NCI-H460 (cell line): ENCODE measurements around the gene WASF1. TPM values are rescaled to one million over a fixed set of nuclear protein-coding genes. Genes with fewer than 3 reads are reported as not detected.
"Not testable (repeated sequence)": the region's sequence is repeated elsewhere in the genome, so short reads cannot be mapped to it uniquely, and the experiment has no call there.

Experiments
- DNase-seq: peaks from one replicate; pipeline ENCODE4 v3.0.0-alpha.2; 2016; ENCODE audit warnings: low read depth; ENCODE audit errors: extremely low read depth
- total RNA-seq: library from RNA; depleted of rRNA; stranded (reverse); fragments of >200 nt; shearing (Covaris generic); gene quantifications from 2 replicates; pipeline ENCODE4 v1.2.3, GENCODE V29; 2014

Gene WASF1
- total RNA-seq, 1 experiment from 2014 or later: 11.5 TPM

DNA sequence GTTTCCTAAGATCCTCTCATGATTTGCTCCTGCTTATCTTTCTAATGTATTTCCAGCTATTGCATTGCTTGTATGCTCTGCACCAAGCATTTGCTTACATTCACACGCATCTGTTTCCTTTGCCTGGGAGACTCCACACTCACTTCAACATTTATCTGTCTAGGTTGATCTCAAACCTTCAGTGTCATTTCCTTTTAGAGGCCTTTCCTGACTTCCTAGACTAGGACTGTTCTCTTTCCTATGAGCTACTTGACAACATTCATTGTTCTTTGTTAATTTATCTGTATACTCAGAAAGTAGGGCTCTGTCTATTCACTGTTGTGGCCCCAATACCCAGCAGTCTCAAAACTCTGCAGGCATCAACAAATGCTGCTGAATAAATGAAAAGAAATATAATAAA is 84.4 kb downstream of the WASF1 start:
- no peak for DNase-seq

DNA sequence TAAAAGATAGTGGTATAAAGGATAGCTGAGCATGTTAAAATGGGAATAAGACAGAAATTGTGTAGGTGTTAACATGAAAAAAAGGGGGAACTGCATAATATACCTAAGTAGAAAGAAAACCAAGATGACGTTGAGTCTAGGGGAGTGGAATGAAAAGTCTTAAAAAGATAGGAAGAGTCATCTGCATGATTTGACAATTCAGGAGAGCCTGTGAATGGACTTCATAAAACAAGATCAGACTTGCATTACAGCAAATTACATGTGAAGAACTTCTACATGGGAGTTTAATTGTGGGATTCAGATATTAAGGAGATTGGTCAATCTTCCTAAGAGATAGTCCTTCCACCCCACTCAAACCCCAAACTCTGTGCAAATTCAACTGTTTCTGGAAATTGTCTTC is 85.5 kb downstream of the WASF1 start:
- no peak for DNase-seq

DNA sequence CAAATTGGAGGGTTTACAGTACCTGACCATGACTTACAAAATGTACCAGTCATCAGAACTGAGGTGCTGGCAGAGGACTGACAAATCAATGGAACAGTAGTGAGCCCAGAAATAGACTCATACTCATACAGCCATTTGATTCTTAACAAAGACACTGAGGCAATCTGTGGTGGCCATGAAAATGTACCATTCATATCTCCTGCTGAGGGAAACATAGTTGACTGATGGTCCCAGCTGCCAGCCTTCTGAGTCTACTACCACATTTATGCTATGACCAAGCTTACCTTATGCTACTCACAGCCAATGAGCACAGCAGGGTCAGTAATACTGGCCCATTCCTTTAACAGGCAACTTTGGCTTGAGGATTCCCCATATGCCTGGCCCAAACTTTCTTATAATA is 88.6 kb downstream of the WASF1 start:
- DNase-seq: no peak

DNA sequence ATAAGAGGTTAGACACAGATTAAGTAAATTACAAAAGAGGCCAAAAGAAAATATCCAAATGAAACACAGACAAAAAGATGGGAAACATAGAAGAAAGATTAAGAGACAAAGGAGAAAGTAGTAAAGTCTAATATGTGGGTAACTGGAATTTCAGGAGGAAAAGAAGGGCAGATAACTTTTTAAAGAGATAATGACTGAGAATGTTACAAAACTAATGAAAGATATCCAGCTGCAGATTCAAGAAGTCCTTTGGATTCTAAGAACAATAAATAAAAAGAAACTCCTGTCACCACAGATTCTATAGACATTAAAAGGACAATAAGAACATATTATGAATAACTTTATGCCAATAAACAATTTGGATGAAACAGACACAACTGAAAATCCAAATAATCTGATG is 90.1 kb downstream of the WASF1 start:
- no peak for DNase-seq

DNA sequence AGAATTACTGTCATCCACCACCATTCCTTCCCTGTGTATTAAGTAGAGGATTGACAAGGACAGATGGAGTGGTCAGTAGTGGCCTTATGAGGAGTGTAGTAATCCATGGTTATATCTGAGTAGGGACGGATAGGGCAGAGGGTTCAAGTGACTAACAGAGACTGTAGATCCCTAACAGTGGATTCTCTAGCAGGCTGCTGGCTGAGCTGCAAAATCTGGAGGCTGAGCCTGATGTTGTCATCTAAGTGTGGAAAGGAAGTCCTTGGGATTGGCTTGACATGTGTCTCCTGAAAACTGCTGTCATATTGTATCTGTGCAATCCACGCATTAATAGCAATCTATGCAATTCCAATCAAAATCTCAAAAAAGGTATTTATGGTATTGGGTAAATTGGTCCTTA is 94.2 kb downstream of the WASF1 start:
- no peak for DNase-seq

DNA sequence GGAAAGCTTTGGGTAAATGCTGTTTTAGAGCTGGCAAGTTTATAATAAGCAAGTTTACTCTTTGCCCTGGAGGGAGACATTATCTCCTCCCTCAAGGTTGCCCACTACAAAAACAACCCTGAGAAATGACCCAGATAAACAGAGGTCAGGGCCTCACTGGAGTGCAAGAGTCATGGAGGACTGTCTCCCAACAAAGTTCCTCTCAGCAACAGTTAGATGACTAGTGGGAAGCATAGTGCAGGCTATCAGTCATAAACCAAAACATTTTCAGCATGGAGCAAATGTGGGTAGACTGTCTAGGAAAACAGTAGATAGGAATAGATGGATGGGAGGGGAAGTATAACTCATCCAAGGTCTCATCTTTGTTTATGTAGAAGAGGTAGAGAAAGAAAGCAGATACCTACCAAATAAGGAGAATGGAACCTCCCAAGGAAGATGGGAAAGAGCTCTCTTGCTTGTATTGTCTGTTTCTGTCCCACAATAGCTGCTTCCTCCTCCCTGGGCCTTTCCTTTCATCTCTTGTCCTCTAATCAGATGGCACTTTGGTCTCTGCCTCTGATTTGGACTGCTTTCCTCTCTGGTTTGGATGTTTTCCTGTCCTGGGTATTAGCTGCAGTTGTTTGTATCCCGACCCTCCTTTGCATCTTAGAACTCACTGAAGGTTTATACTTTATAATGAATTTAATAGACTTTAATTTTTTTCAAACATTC is 95.4 kb downstream of the WASF1 start:
- no peak for DNase-seq

DNA sequence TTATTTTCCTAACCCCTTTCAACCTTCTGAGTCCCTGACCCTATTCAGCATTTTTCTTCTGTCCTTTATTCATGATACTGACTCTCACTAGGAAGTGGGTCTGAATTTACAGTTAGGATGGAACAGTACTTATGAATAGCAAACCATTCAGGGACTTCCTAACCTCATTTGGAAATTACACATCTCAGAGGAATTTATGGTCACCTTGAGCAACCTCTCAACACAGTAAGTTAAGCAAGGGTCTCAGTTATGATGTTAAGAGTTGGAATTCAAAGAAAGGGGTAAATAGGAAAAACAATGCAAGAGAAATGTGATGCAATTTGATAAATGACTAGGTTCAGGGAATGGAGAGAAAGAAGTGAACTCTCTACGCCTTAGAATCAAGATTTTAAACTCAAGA is 104.1 kb downstream of the WASF1 start:
- DNase-seq: no peak

DNA sequence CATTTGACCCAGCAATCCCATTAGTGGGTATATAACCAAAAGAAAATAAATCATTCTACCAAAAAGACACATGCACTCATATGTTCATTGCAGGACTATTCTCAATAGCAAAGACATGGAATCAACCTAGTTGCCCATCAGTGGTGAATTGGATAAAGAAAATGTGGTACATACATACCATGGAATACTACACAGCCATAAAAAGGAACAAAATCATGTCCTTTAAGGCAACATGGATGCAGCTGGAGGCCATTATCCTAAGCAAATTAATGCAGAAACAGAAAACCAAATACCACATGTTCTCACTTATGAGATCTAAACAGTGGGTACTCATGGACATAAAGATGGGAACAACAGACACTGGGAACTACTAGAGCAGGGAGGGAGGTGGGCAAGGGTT is 106.0 kb downstream of the WASF1 start:
- DNase-seq: not testable (repeated sequence)

DNA sequence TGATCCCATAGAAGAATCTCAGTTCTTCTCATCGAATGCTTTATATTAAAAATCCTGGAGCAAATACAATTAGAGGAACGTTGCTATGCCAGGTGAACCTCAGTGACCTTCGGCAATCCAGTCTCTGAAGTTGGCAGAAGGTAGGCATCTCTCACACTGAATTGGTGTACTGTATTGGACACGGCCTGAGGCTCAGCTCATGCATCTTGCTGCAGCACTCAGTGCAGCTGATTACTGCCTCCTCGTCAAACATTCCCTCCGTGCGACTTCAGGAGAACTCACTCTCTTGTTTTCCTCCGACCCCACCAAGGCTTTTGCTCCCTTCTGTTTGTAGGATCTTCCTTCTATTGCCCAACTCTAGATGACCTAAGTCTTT is 110.9 kb downstream of the WASF1 start:
- DNase-seq: no peak

DNA sequence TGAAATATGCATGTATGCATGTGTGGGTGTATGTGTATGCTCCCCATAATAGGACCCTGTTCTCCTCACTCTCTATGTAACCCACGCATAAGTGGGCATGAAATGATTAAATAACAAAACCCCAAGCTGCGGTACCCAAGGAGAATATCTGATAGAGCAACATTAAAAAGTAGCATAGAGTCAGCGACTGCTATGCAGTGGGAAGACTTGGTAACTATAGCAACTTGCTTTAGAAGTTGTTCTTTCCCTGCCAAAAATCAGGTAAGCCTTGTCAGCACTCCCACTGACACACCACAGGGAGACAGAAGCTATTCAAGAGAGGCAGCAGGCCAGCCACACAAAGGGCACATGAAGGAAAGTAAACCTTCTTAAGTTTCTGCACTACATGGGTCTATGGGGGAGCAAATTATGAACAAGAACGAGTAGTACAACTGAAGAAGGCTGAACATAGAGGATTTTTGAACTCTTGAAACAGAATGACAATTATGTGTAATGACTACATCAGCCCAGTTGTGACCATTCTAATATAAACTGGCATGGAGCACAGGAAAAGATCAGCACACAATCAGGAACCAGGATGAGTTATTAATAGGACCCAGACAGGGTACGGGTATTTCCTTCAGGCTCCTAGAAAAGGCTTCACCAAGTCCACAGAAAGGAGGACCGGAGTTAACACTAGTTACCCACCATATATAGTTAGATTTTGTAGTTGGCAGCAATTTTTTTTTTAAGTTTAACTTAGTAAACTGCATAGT is 111.5 kb downstream of the WASF1 start:
- DNase-seq: no peak

DNA sequence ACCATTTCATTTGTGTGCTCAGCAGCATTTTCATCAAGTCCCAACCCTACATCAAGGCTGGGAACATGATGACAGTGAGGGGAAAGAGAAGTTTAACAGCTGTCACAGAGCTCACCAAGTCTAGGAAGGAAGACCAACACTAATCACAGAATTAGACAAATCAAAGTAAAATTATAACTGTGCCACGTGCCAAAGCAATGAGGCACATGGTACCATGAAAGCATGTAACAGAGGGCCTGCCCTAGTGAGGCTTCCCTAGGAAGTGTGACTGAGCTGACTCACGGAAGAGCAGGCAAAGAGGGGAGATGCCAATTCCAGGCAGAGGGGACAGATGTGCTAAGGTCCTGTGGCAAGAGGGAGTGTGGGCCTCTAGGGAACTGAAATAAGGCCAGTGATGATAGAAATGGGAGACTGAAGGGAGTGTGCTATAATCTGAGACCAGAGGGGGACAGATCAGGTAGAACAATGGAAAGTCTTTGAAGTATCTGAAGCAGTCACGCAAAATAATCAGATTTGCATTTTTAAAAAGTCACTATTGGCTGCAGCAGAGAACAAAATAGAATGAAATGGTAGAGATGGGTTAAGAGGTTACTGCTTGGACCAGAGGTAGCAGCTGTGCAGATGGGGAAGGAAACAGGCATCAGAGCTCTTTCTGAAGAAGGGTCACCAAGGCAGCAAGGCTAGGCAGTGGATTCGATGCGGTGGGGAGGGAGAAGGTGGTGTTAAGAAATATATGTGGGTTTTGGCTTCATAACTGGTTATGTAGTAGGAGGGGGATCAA is 114.5 kb downstream of the WASF1 start:
- no peak for DNase-seq

DNA sequence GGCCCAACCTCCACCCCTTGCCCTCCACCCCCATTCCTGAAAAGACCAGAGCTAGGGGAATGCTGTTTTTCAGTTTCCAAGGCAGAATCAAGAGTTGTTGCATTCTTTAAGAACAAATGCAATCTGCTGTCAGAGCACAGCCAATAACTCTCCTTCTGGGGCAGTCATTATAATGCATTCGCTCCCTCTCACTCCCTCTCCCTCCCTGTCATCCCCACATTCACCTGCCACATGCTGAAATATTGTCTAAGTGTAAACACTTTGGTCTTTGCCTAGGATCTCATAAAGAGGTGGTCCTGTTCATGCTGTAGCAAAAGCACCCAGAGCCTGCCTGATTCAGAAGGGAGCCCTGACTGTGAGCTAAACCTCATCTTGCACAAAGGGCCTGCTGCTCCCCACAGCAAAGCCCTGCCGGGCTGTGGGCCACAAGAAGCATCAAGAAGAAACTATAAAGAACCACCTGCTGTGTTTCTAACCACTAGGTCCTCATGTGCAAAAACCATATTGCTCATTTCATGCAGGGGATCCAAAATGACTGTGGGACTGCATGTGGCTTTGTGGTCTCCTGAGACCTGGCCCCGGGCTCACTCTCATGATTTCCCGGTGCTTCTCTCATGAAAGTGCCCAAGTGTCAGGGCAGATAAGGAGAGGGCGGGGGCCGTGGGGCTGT is 115.7 kb downstream of the WASF1 start:
- DNase-seq: no peak

DNA sequence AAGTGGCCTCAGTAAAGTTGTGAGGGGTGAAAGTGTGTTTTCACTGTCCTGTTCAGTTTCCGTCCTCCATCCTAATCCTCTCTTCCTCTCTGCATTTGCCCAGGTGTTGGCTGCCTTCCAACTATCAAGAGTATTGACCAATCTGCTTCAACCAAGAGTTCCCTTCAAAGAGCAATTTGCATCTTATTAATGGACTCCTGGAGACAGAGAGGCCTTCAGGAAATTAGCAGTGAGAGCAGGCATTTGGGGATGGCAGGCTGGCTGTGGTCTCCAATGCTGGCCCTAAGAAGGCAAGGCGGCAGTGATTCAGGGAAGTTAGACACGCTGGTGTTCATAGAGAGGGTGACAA is 124.1 kb downstream of the WASF1 start:
- no peak for DNase-seq

DNA sequence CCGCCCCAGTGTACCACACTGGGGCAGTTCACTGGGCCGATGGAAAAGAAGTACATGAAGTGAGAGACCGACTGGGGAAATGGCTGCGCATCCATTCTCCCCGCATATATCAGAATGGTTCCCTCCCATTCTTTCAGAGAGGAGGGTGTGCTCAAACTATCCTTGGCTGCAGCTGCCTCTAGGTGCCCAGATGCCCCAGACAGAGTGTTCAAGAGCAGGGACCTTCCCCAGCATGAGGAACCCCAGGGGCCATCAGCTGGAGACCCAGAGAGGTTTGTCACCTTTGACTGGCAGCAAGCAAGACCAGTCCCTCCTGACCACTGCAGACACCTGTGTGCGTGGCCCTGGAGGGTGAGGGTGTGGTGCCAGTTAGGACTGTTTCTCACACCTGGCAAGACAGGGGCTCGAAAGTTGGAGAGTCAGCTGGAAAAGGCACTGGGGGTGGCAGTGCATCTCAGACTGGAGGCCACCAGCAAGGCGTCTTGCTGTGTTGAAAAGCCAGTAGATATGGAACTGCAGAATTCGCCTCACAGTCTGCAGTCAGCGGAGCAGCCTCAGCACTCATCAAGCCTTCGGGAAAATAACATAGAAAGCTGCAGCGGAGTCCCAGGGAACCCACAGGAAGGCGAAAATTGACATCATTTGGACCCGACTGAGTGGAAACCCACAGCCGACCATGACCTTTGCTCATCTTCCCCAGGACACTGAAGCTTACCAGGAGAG is 124.6 kb downstream of the WASF1 start:
- no peak for DNase-seq

DNA sequence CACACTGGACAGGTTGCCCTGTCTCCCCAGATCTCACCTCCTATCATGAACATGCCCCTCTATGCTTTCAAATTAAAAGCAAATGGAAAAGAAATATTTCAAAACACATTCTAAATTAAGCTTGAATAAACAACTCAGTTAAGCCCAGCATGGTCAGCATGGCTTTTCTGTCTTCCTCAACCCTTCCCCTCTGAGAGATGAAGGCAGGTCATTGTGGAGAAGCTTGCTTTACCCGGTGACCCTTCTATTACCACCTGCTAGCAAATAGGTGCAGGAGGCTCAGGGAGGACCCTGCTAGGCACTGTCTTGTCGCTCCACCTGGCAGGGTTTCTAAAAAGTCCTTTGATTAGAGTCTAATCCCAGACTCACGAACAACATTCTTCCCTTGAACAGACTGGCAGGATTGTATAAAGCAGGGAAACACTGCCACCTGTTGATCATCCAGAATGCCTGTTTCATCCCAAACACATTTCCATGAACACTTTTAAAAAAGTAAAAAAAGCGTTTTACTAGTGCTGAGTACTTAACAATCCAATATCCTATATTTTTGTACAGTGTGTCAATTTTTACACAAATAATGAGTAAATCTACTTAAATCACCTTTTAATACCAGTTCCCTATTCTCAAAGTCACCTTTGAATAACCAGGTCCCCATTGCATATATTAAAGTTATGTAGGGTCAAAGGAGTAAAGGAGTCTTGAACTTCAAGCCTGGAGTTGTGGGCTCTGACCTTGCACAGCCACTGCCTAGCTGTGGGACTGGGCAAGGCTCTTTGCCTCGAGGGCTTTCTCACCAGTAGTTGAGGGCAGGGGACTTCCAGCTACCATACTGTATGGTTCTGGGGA is 125.9 kb downstream of the WASF1 start:
- DNase-seq: peak; percentile 36

DNA sequence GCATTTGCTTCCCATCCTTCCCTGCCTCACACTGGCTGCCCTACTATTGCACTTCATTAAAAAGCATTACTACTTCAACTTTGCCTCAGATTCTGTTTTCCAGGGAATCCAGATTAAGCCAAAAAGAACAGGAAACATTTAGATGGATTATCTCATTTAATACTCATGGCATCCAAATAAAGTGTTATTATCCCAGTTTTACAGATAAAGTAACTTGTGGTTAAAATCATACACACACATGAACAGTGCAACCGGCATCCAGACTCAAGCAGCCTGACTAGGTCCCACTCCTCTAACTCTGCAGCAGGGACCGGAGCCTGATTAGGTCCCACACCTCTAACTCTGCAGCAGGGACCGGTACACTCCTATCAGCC is 129.0 kb downstream of the WASF1 start:
- DNase-seq: no peak
